ENCODE results near the gene YIPF1.

The YIPF1 gene

GRCh38 chr1:53889304-53890298 lies at the start of gene YIPF1:
TSS of gene YIPF1 (minus strand) at chr1:53889797. CDS start at chr1:53888937, 860 bp downstream.
- peak; percentile 69 for DNase-seq

GRCh38 chr1:53938136-53938830 lies 48.7 kb upstream of the YIPF1 start:
- no peak for DNase-seq

- DNase-seq: no peak
These were observed 46.8 kb upstream of the YIPF1 start for GRCh38 chr1:53936430-53936829.

GRCh38 chr1:53934170-53934765 lies 44.7 kb upstream of the YIPF1 start:
- no peak for DNase-seq

GRCh38 chr1:53931523-53931922 lies 41.9 kb upstream of the YIPF1 start:
- DNase-seq: no peak

GRCh38 chr1:53930932-53931331 lies 41.3 kb upstream of the YIPF1 start:
- no peak for DNase-seq

- DNase-seq: no peak
These were observed 39.8 kb upstream of the YIPF1 start for GRCh38 chr1:53929246-53929960.

GRCh38 chr1:53927376-53927881 lies 37.8 kb upstream of the YIPF1 start:
- no peak for DNase-seq

GRCh38 chr1:53919675-53920066 lies 30.1 kb upstream of the YIPF1 start:
- no peak for DNase-seq

GRCh38 chr1:53918343-53918742 lies 28.7 kb upstream of the YIPF1 start:
- DNase-seq: no peak

- DNase-seq: no peak
These were observed 23.9 kb upstream of the YIPF1 start for GRCh38 chr1:53913352-53914033.

- no peak for DNase-seq
These were observed 21.8 kb upstream of the YIPF1 start for GRCh38 chr1:53911442-53911841.

- DNase-seq: no peak
These were observed 20.3 kb upstream of the YIPF1 start for GRCh38 chr1:53909946-53910345.

- DNase-seq: no peak
These were observed 16.5 kb upstream of the YIPF1 start for GRCh38 chr1:53906121-53906520.

- no peak for DNase-seq
These were observed 15.9 kb upstream of the YIPF1 start for GRCh38 chr1:53905509-53905908.

- DNase-seq: no peak
These were observed 12.9 kb upstream of the YIPF1 start for GRCh38 chr1:53902235-53903138.

GRCh38 chr1:53899708-53900107 lies 10.1 kb upstream of the YIPF1 start:
- DNase-seq: no peak

- no peak for DNase-seq
These were observed 9.6 kb upstream of the YIPF1 start for GRCh38 chr1:53899206-53899628.

GRCh38 chr1:53896635-53897229 lies 7.1 kb upstream of the YIPF1 start:
- peak; percentile 67 for DNase-seq

GRCh38 chr1:53895421-53895820 lies 5.8 kb upstream of the YIPF1 start:
- DNase-seq: no peak

- DNase-seq: no peak
These were observed 5.0 kb upstream of the YIPF1 start for GRCh38 chr1:53894644-53895043.

Data from amniotic stem cell (primary cell).